Fibroblast of lung (primary cell): ENCODE data around the gene SLC44A4. TPM values are rescaled to one million over a fixed set of nuclear protein-coding genes. Genes with fewer than 3 reads are reported as not detected.
"Not testable (repeated sequence)": the region's sequence is repeated elsewhere in the genome, so short reads cannot be mapped to it uniquely, and the experiment has no call there.

Experiments used
- DNase-seq, 2 donors: peaks; one replicate each; pipeline versions ENCODE4 v3.0.0 to v3.0.0-alpha.2; 2010; ENCODE audit warnings: low read depth in 2 of 2
- H2AFZ ChIP-seq: 2 replicates; pipeline ENCODE4 v1.5.1; 2012; ENCODE audit warnings: low read length, control low read depth, inconsistent platforms
- H3K27ac ChIP-seq: 2 replicates; pipeline ENCODE4 v1.5.1; 2011; ENCODE audit warnings: low read length, control low read depth; ENCODE audit not compliant: insufficient read depth
- H3K27me3 ChIP-seq: 2 replicates; pipeline ENCODE4 v1.5.1; 2011; ENCODE audit warnings: mild to moderate bottlenecking, low read length; ENCODE audit not compliant: control insufficient read depth, insufficient read depth
- H3K36me3 ChIP-seq: 2 replicates; pipeline ENCODE4 v1.5.1; 2011; ENCODE audit warnings: low read length; ENCODE audit not compliant: control insufficient read depth, insufficient read depth
- H3K4me1 ChIP-seq: 2 replicates; pipeline ENCODE4 v1.5.1; 2011; ENCODE audit warnings: low read length; ENCODE audit not compliant: control insufficient read depth, insufficient read depth; ENCODE audit errors: extremely low read depth
- H3K4me2 ChIP-seq: 2 replicates; pipeline ENCODE4 v1.5.1; 2011; ENCODE audit warnings: low read length, control low read depth; ENCODE audit not compliant: insufficient read depth; ENCODE audit errors: extremely low read depth
- H3K4me3 ChIP-seq, 4 experiments: fragments of 200-600 bp in 1 of 4; sonication (generic) in 1 of 4; replicated peaks in 1 of 4; 2 replicates each; pipeline ENCODE4 v1.5.1; 2011 to 2016; ENCODE audit warnings: low read length in 4 of 4, low read depth in 3 of 4, mild to moderate bottlenecking in 3 of 4, control low read depth in 2 of 4, inconsistent platforms in 1 of 4, mixed read lengths in 1 of 4; ENCODE audit not compliant: insufficient read depth in 1 of 4; ENCODE audit errors: control extremely low read depth in 1 of 4
- H3K79me2 ChIP-seq: 2 replicates; pipeline ENCODE4 v1.5.1; 2012; ENCODE audit warnings: mild to moderate bottlenecking, low read length, inconsistent platforms; ENCODE audit not compliant: control insufficient read depth, insufficient read depth
- H3K9ac ChIP-seq: 2 replicates; pipeline ENCODE4 v1.5.1; 2011; ENCODE audit warnings: mild to moderate bottlenecking, low read length, control low read depth; ENCODE audit not compliant: insufficient read depth
- H3K9me3 ChIP-seq: 2 replicates; pipeline ENCODE4 v1.5.1; 2012; ENCODE audit warnings: low read depth, low read length; ENCODE audit not compliant: control insufficient read depth, insufficient read depth
- H4K20me1 ChIP-seq: 2 replicates; pipeline ENCODE4 v1.5.1; 2011; ENCODE audit warnings: low read length; ENCODE audit not compliant: control insufficient read depth, insufficient read depth; ENCODE audit errors: extremely low read depth
- EZH2 ChIP-seq: IDR thresholded peaks from 2 replicates; pipeline ENCODE4 v1.5.1; 2012; ENCODE audit warnings: low read length, control low read depth, mild to moderate bottlenecking; ENCODE audit errors: missing control alignments
- polyA plus RNA-seq, 2 donors: library from polyadenylated mRNA; depleted of rRNA in 1 of 2; stranded (reverse) in 1 of 2; unstranded in 1 of 2; fragments of >200 nt; gene quantifications; 2 replicates each; pipeline ENCODE4 v1.2.1, GENCODE V29; 2011 to 2012; ENCODE audit warnings: missing spikeins in 1 of 2
- total RNA-seq: library from RNA; depleted of rRNA; stranded (reverse); fragments of >200 nt; gene quantifications from 2 replicates; pipeline ENCODE4 v1.2.1, GENCODE V29; 2014
- TF ChIP-seq, protein P1 (sequence below), 2 donors: IDR thresholded peaks in 1 of 2; conservative IDR thresholded peaks in 1 of 2; 1 replicate in 1 of 2; 2 replicates in 1 of 2; pipeline ENCODE4 v1.5.1; 2011 to 2012; ENCODE audit warnings: low read length in 2 of 2, control low read depth in 1 of 2, inconsistent platforms in 1 of 2, low read depth in 1 of 2, mild to moderate bottlenecking in 1 of 2

Gene SLC44A4
- total and polyA plus RNA-seq, 2 donors (not counting 1 experiment from before 2014, with no cell fraction given), result not detected

DNA sequence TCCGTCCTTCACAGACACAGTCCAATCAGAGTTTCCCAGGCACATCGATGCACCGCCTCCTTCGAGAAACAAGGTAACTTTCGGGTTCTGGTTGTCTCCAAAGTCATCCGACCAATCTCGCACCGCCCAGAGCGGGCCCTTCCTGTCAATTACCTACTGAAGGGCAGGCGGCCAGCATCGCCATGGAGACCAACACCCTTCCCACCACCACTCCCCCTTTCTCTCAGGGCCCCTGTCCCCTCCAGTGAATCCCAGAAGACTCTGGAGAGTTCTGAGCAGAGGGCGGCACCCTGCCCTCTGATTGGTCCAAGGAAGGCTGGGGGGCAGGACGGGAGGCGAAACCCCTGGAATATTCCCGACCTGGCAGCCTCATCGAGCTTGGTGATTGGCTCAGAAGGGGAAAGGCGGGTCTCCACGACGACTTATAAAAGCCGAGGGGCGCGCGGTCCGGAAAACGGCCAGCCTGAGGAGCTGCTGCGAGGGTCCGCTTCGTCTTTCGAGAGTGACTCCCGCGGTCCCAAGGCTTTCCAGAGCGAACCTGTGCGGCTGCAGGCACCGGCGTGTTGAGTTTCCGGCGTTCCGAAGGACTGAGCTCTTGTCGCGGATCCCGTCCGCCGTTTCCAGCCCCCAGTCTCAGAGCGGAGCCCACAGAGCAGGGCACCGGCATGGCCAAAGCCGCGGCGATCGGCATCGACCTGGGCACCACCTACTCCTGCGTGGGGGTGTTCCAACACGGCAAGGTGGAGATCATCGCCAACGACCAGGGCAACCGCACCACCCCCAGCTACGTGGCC lies 51.3 kb downstream of the SLC44A4 start, which contains the start of gene HSPA1B:
Gene HSPA1B (plus strand): TSS at position 453 of the 794 bp plus-strand sequence. CDS start 213 bp downstream, at position 666.
- peaks cover 4% of the 10 kb centered on the region for H3K4me1 ChIP-seq
- H2AFZ ChIP-seq, result peak within 1 kb of the TSS; percentile 79
- DNase-seq, result peak; percentile 100
- H3K9ac ChIP-seq, result peak within 1 kb of the TSS; percentile 64
- peak within 1 kb of the TSS; percentile 73 for H3K27ac ChIP-seq
- TF ChIP-seq, protein P1, sequence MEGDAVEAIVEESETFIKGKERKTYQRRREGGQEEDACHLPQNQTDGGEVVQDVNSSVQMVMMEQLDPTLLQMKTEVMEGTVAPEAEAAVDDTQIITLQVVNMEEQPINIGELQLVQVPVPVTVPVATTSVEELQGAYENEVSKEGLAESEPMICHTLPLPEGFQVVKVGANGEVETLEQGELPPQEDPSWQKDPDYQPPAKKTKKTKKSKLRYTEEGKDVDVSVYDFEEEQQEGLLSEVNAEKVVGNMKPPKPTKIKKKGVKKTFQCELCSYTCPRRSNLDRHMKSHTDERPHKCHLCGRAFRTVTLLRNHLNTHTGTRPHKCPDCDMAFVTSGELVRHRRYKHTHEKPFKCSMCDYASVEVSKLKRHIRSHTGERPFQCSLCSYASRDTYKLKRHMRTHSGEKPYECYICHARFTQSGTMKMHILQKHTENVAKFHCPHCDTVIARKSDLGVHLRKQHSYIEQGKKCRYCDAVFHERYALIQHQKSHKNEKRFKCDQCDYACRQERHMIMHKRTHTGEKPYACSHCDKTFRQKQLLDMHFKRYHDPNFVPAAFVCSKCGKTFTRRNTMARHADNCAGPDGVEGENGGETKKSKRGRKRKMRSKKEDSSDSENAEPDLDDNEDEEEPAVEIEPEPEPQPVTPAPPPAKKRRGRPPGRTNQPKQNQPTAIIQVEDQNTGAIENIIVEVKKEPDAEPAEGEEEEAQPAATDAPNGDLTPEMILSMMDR (conservative IDR thresholded peaks at IDR 0.05 in 1 of 2, IDR thresholded peaks at IDR 0.05 in 1 of 2; ENCODE audit: low read depth in 1 of 2, low read length in 2 of 2), result no peak
- no peak for TF ChIP-seq EZH2
- H3K36me3 ChIP-seq, result no peaks in the 10 kb centered on the region
- H3K4me3 ChIP-seq, result peak within 1 kb of the TSS; percentile 42 to 78 (median 58)
- H3K9me3 ChIP-seq, result no peaks in the 10 kb centered on the region
- no peaks in the 10 kb centered on the region for H3K27me3 ChIP-seq
- H3K79me2 ChIP-seq, result peaks cover 26% of the 10 kb centered on the region
- H4K20me1 ChIP-seq, result no peaks in the 10 kb centered on the region
- H3K4me2 ChIP-seq, result peak within 1 kb of the TSS; percentile 90

- Histone ChIP-seq H3K4me1 (peaks cover 4% of the 10 kb centered on the region), H3K36me3 (no peaks in the 10 kb centered on the region), H3K9me3 (no peaks in the 10 kb centered on the region), H2AFZ (peak overlapping the region; percentile 79), H3K27ac (peak overlapping the region; percentile 73), H3K4me2 (peak overlapping the region; percentile 90), H4K20me1 (no peaks in the 10 kb centered on the region), H3K9ac (peak overlapping the region; percentile 44), H3K79me2 (peaks cover 26% of the 10 kb centered on the region), H3K27me3 (no peaks in the 10 kb centered on the region), H3K4me3 (peak overlapping the region; percentile 36 to 78 (median 48))
- TF ChIP-seq, protein P1 (conservative IDR thresholded peaks at IDR 0.05 in 1 of 2, IDR thresholded peaks at IDR 0.05 in 1 of 2; ENCODE audit: low read depth in 1 of 2, low read length in 2 of 2), result no peak
- TF ChIP-seq EZH2, result no peak
- peak in 1 of 2 donors; percentile 88 for DNase-seq
Measured at GRCh38 chr6:31826793-31827285, 52.0 kb downstream of the SLC44A4 start.

GRCh38 chr6:31825553-31825952 lies 53.2 kb downstream of the SLC44A4 start:
- H3K79me2 ChIP-seq, result peaks cover 14% of the 10 kb centered on the region
- no peak overlapping the region for H2AFZ ChIP-seq
- H3K4me3 ChIP-seq, result no peak overlapping the region
- H4K20me1 ChIP-seq, result no peaks in the 10 kb centered on the region
- no peaks in the 10 kb centered on the region for H3K9me3 ChIP-seq
- peaks cover 6% of the 10 kb centered on the region for H3K4me1 ChIP-seq
- no peak for DNase-seq
- no peak overlapping the region for H3K9ac ChIP-seq
- H3K27me3 ChIP-seq, result no peaks in the 10 kb centered on the region
- H3K27ac ChIP-seq, result no peak overlapping the region
- no peak overlapping the region for H3K4me2 ChIP-seq
- H3K36me3 ChIP-seq, result no peaks in the 10 kb centered on the region
- no peak for TF ChIP-seq EZH2
- TF ChIP-seq, protein P1 (conservative IDR thresholded peaks at IDR 0.05 in 1 of 2, IDR thresholded peaks at IDR 0.05 in 1 of 2; ENCODE audit: low read depth in 1 of 2, low read length in 2 of 2), result no peak

DNA sequence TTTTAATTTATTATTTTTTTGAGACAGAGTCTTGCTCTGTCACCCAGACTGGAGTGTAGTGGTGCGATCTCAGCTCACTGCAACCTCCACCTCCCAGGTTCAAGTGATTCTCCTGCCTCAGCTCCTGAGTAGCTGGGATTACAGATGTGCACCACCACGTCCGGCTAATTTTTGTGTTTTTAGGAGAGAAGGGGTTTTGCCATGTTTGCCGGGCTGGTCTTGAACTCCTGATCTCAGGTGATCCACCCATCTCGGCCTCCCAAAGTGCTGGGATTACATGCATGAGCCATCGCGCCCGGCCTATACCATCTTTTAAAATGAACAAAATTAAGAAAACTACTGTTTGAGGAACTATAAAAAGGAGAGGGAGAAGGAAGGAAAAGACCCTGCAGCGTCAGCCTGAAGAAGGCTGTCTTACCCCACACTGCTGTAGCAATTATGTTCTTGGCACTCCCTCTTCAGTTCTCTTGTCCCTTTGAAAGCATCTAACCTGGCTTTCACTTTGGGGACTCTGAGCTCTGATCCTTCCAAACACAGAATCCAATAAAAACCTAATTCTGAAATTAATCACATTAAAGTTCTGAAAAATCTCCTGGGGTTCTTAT lies 55.1 kb downstream of the SLC44A4 start:
- H3K27ac ChIP-seq, DNase-seq, H4K20me1 ChIP-seq, H3K9me3 ChIP-seq, H2AFZ ChIP-seq, H3K27me3 ChIP-seq, H3K4me1 ChIP-seq, H3K4me3 ChIP-seq, H3K4me2 ChIP-seq, H3K79me2 ChIP-seq, H3K36me3 ChIP-seq, H3K9ac ChIP-seq: not testable (repeated sequence)
